Fibroblast of villous mesenchyme (primary cell): ENCODE results near the gene NFATC2. TPM values are rescaled to one million over a fixed set of nuclear protein-coding genes. Genes with fewer than 3 reads are reported as not detected.

Source experiments
- DNase-seq: peaks from one replicate; pipeline ENCODE4 v3.0.0-alpha.2; 2010; ENCODE audit warnings: low read depth
- H3K4me3 ChIP-seq: 2 replicates; pipeline ENCODE4 v1.5.1; 2011; ENCODE audit warnings: low read depth, mild to moderate bottlenecking, low read length
- CTCF ChIP-seq: IDR thresholded peaks from 2 replicates; pipeline ENCODE4 v1.5.1; 2012; ENCODE audit warnings: low read depth, mild to moderate bottlenecking, low read length; ENCODE audit not compliant: insufficient read depth
- total RNA-seq: library from RNA; depleted of rRNA; stranded (reverse); fragments of >200 nt; gene quantifications from 2 replicates; pipeline ENCODE4 v1.2.3, GENCODE V29; 2012

Gene NFATC2
- total RNA-seq, 1 donor: under 0.01 TPM

- no peak for TF ChIP-seq CTCF
- H3K4me3 ChIP-seq: no peak overlapping the region
- no peak for DNase-seq
Observed at GRCh38 chr20:51532577-51533191, 9.8 kb downstream of the NFATC2 start.

DNA sequence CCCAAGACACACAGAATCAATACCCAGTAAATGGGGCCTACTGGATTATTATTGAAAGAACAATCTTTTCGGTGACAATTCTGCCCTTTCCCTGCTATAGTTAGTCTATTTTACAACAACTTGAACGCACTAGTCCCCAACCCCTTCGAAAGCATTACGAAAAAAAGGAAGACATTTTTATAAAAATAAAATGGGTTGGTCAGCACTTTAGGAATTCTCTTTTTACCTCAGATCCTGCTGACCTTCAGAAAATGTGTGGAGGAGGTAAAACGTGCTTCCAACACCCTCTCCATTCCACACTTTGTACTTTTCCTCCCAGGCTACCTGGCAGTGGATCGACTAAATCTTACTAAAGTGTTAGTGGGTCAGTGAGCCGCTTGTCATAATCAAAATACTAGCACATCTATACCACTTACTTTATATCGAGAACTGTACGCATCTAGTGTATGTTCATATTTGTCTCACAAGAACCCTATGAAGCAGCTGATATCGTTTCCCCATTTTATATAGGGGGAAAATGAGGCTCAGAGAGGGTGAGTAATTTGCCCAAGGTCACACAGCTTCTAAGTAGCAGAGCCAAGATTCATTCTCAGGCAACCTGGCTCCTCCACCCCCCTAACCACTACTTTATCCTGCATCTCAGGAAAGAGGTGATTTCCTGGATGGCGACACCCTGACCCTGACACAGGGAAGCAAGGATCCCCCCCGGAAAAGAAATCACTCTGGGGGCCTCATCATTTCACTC lies 10.6 kb downstream of the NFATC2 start:
- DNase-seq: no peak
- TF ChIP-seq CTCF: no peak
- H3K4me3 ChIP-seq: no peak overlapping the region

DNA sequence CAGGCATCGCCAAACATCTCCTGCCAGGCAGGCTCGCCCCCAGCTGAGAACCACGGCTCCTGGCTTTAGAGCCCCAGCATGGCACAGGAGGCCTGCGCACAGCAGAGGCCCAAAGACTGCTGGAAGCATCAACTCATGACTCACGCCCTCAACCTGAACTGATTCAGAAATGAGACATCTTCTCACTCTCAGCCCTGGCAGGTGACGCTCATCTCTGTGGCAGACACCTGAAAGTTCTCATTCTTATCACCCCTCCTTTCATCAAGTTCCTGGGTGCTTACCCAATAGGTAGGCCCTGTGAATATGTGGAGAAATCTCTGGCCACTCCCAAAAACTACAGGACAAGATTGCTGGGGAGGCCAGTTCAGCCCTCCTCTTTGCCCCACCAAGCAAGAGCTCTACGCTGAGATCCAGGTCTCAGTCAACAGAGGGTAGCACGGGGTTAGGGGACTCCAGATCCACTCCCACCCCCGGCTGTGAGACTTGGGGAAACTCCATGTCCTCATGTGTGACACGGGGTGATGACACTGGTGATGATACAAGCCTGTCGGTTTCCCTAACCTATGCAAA lies 11.3 kb downstream of the NFATC2 start:
- no peak overlapping the region for H3K4me3 ChIP-seq
- TF ChIP-seq CTCF: no peak
- no peak for DNase-seq

- no peak overlapping the region for H3K4me3 ChIP-seq
- TF ChIP-seq CTCF: no peak
- no peak for DNase-seq
Observed at GRCh38 chr20:51529758-51530157, 12.8 kb downstream of the NFATC2 start.

- peak; percentile 62 for DNase-seq
- H3K4me3 ChIP-seq: peak overlapping the region; percentile 18
- no peak for TF ChIP-seq CTCF
Observed at GRCh38 chr20:51529081-51529681, 13.3 kb downstream of the NFATC2 start.

GRCh38 chr20:51528263-51529027 lies 14.1 kb downstream of the NFATC2 start:
- no peak overlapping the region for H3K4me3 ChIP-seq
- no peak for DNase-seq
- no peak for TF ChIP-seq CTCF
